GM12801 (cell line): ENCODE measurements around the gene NRBF2.

ENCODE experiments used
- CTCF ChIP-seq: IDR thresholded peaks from one replicate; pipeline ENCODE4 v1.5.1; 2011; ENCODE audit warnings: control low read depth; ENCODE audit not compliant: insufficient read length; ENCODE audit errors: extremely low read depth

The NRBF2 gene

GRCh38 chr10:63115732-63116383 is 17.3 kb upstream of the NRBF2 start:
- TF ChIP-seq CTCF = no peak

- no peak for TF ChIP-seq CTCF
Observed at GRCh38 chr10:63116452-63117072, 16.6 kb upstream of the NRBF2 start.

- no peak for TF ChIP-seq CTCF
Observed at GRCh38 chr10:63119041-63119440, 14.1 kb upstream of the NRBF2 start.

GRCh38 chr10:63120554-63120953 is 12.6 kb upstream of the NRBF2 start:
- TF ChIP-seq CTCF = no peak

GRCh38 chr10:63123727-63124362 is 9.3 kb upstream of the NRBF2 start:
- TF ChIP-seq CTCF = no peak

GRCh38 chr10:63125459-63125858 is 7.7 kb upstream of the NRBF2 start:
- TF ChIP-seq CTCF = no peak

GRCh38 chr10:63128443-63128842 is 4.7 kb upstream of the NRBF2 start:
- TF ChIP-seq CTCF = no peak
